GM12864 (cell line): ENCODE results near the gene DDRGK1.

Source experiments
- DNase-seq: peaks from one replicate; pipeline ENCODE4 v3.0.0-alpha.2; 2011; ENCODE audit warnings: low read depth
- H3K4me3 ChIP-seq: 2 replicates; pipeline ENCODE4 v1.5.1; 2011; ENCODE audit warnings: mild to moderate bottlenecking, low read depth, low read length, control low read depth
- TF ChIP-seq, protein P1 (sequence below): IDR thresholded peaks from 2 replicates; pipeline ENCODE4 v1.5.1; 2011; ENCODE audit warnings: low read depth, mild to moderate bottlenecking, moderate library complexity, low read length, control low read depth, inconsistent platforms; ENCODE audit errors: missing control alignments

DDRGK1 gene

DNA sequence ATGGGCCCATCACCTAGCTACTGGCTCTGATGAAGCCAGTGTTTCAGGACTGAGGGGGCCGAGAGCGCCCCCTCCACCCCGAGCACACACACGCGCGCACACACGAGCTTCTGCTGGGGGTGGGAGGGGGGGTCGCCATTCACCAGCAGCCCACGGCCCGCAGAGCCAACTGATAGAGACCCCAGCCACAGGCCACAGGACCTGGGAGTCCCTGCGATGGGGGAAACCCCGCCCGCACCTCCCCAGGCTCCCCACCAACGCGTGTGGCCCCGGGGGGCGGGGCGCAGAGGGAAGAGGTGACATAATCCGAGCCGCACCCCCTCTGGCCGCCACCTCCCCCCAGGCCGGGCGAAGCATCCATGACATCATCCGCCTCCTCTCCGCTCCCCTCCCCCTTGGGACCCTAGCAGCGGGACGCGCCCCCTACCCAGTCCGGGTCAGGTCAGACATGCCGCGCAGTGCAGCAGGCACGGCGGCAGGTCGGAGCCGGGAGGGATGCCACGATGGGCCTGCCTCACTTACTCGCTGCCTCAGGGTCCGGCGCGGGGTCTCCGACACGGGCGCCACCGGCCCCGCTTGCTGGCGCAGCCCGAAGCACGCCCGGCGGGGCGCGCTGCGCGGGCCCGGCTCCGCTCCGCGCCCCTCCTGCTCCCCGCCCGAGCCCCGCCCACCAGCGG lies 31.4 kb downstream of the DDRGK1 start, which contains the start of gene LZTS3:
Gene LZTS3 (minus strand): TSS at position 617 of the 677 bp plus-strand sequence. CDS start 6,386 bp downstream, outside the sequence.
- TF ChIP-seq, protein P1, sequence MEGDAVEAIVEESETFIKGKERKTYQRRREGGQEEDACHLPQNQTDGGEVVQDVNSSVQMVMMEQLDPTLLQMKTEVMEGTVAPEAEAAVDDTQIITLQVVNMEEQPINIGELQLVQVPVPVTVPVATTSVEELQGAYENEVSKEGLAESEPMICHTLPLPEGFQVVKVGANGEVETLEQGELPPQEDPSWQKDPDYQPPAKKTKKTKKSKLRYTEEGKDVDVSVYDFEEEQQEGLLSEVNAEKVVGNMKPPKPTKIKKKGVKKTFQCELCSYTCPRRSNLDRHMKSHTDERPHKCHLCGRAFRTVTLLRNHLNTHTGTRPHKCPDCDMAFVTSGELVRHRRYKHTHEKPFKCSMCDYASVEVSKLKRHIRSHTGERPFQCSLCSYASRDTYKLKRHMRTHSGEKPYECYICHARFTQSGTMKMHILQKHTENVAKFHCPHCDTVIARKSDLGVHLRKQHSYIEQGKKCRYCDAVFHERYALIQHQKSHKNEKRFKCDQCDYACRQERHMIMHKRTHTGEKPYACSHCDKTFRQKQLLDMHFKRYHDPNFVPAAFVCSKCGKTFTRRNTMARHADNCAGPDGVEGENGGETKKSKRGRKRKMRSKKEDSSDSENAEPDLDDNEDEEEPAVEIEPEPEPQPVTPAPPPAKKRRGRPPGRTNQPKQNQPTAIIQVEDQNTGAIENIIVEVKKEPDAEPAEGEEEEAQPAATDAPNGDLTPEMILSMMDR, result peak; percentile 7
- H3K4me3 ChIP-seq, result peak within 1 kb of the TSS; percentile 79
- DNase-seq, result no peak

DNA sequence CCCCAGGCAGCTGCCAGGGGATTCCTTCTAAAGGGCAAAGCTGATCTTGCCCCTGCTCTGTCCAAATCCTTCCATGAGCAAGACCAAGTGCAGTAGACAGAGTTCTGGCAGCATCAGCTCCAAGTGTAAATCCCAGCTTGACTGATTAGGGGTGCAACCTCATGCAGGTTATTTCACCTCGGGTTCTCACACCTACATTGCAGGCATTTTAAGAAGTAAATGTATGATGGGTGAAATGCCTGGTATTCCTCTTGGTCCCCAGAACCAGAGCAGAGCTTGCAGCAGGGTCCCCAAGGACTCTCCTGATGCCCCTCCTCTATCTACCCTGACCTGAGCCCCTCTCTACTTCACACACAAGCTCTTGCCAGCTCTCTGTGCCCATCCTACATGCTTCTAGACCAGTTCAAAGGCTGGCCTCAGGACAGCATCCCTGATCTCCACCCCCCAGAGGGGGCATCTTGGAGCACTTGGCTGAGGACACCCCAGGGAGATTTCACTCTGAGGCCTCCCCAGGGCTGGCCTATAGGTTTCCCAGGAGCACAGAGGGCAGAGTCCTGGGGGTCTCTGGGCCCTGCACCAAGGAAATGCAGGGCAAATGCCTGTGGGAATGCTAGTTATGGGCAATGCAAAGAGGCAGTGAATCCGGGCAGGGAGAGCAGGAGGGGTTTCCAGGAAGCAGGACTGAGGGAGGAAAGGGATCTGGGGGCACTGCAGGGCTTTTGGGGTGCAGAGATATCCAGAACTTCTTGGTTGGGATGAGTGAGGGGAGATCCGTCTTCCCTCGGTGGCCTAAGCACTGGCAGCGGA lies 32.2 kb downstream of the DDRGK1 start:
- no peak for DNase-seq
- H3K4me3 ChIP-seq, result no peak overlapping the region
- TF ChIP-seq, protein P1, result no peak

DNA sequence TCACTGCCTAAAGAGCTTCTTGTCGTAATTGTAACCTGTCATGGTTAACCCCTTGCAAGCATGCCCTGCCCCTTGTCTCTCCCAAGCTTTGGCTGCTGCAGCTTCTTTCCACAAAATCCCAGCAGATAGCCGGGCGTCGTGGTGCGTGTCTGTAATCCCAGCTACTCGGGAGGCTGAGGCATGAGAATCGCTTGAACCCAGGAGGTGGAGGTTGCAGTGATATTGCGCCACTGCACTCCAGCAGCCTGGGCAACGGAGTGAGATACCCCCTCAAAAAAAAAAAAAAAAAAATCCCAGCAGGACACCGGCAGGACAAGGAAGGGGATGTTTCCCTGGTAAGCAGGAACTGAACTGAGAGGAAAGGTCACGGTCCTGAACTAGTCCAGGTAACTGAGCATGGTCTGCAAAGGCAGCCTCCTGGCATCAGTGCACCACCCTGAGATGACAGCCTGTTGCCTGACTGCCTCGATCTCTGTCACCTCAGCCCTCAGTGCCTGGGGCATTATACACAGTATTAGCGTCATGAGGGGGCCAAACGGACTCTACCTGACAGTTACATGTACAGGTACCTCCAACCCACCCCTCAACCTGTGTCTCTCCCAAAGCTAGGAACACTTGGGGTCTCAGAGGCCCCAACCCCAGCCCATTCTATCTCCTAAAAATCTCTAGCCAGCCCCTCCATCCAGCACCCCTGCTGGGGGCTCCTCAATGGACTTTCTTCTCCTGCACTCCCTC lies 32.9 kb downstream of the DDRGK1 start:
- H3K4me3 ChIP-seq, result no peak overlapping the region
- TF ChIP-seq, protein P1, result no peak
- DNase-seq, result no peak

DNA sequence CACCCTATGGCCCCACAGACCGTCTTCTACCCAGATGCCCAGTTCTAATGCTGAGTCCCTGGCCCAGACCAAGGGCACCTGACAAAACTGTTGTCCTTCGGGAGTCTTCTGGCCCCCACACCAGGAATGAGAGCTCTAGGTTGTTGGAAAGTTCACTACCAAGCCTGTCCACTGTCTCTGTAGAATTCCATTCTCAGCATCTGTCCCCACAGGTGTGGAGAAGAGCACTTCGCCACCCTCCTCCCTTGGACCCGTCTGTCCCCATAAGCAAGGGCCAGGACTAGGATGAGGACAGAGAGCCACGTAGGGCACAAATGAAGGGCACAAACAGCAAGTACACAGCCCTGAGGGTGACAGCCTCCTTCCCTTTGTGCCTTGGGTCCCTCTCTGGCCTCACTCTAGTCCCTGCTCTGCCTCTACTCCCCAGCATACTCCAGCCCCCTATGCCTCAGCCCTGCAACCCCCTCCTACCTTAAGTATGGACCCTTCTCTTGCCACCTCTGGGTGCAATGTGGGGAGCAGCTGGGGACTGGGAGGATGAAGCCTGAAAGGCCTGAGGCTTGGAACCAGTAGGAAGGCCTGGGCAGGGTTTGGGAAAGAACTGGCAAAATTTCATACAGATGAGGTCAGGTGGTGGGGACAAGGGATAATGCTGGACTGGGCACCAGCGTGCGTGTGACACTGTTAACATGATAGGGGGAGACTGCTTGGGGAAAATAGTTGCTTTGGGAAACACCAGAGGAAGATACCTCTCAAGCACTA lies 35.5 kb downstream of the DDRGK1 start:
- TF ChIP-seq, protein P1, result no peak
- no peak for DNase-seq
- no peak overlapping the region for H3K4me3 ChIP-seq

DNA sequence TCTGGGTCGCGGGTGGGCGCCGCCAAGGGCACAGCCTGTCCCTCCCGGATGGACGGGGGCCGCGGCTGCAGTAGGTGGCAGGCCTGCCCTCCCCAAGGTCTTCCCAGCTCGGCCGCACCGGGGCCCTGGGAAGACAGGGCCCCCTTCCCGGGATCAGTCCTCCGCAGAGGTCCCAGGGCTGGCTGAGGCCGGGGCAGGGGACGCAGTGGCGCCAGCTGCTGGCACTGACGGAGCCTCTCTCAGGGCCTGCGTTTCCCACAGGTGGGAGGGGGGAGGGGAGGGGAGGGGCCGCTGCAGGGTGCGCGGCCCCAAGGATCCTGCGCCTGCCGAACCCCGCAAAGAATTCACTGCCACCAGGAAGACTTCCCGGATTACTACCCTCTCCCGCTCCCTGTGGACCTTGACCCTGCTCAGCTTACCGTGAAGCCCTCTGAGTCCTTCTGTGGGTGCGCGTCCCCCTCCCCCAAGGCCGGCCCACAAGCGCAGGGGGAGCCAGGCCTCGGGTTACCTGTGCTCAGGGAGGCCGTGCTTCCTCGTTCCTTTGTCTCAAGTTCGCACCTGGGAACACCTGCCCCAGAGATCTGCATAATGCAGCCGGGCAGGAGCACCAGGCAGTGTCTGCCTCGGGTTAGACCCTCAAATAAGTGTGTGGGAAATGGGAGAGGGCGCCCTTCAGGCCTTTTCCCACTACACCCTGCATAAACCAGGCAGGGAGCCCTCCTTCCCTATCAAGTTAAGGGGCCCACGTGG lies 36.2 kb downstream of the DDRGK1 start:
- TF ChIP-seq, protein P1, result no peak
- H3K4me3 ChIP-seq, result no peak overlapping the region
- no peak for DNase-seq

DNA sequence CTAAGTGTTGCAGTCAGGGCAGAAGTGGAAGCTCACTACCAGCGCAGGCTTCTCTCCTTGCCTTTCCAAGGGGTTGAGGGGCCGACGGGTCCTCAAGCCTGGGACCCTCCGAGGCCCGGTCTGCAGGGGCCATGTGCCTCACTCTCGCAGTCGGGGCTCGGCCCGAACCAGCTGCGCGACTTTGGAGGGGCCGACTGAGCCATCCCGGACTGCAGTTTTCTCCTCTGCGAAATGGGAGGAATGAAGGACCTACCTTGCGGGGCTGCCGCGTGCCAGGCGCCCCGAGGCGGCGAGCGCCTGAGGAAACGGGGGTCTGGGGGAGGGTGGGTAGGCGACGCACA lies 36.8 kb downstream of the DDRGK1 start:
- DNase-seq, result no peak
- no peak overlapping the region for H3K4me3 ChIP-seq
- TF ChIP-seq, protein P1, result no peak
